ENCODE data around the gene RNASE1.

RNASE1 gene

DNA sequence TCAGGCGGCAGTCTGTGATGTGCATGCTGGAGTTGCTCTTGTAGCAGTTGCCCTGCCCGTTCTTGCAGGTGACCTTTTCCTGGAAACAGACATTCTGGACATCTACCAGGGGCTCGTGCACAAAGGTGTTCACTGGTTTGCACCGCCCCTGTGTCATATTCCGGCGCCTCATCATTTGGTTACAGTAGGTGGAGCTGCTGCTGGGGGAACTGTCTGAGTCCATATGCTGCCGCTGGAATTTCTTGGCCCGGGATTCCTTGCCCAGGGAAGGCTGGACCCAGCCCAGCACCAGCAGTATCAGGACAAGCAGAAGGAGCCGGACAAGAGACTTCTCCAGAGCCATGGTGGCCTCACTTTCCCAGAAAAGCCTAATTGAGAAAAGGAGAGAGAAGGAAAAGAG, 918 bp downstream of the RNASE1 start:
- no peaks in the 10 kb centered on the region for H3K27me3 ChIP-seq (replicated peaks; ENCODE audit: control insufficient read depth, insufficient read depth, low read length)
- no peaks in the 10 kb centered on the region for H3K36me3 ChIP-seq (ENCODE audit: control insufficient read depth, insufficient read depth, low read length)
- no peak overlapping the region for H3K4me3 ChIP-seq (replicated peaks; ENCODE audit: low read depth, low read length)
- TF ChIP-seq, protein P1, sequence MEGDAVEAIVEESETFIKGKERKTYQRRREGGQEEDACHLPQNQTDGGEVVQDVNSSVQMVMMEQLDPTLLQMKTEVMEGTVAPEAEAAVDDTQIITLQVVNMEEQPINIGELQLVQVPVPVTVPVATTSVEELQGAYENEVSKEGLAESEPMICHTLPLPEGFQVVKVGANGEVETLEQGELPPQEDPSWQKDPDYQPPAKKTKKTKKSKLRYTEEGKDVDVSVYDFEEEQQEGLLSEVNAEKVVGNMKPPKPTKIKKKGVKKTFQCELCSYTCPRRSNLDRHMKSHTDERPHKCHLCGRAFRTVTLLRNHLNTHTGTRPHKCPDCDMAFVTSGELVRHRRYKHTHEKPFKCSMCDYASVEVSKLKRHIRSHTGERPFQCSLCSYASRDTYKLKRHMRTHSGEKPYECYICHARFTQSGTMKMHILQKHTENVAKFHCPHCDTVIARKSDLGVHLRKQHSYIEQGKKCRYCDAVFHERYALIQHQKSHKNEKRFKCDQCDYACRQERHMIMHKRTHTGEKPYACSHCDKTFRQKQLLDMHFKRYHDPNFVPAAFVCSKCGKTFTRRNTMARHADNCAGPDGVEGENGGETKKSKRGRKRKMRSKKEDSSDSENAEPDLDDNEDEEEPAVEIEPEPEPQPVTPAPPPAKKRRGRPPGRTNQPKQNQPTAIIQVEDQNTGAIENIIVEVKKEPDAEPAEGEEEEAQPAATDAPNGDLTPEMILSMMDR (IDR thresholded peaks at IDR 0.05; ENCODE audit: insufficient read depth, low read length, poor library complexity, severe bottlenecking), result no peak
- DNase-seq (ENCODE audit: extremely low read depth, insufficient read length), result no peak

DNA sequence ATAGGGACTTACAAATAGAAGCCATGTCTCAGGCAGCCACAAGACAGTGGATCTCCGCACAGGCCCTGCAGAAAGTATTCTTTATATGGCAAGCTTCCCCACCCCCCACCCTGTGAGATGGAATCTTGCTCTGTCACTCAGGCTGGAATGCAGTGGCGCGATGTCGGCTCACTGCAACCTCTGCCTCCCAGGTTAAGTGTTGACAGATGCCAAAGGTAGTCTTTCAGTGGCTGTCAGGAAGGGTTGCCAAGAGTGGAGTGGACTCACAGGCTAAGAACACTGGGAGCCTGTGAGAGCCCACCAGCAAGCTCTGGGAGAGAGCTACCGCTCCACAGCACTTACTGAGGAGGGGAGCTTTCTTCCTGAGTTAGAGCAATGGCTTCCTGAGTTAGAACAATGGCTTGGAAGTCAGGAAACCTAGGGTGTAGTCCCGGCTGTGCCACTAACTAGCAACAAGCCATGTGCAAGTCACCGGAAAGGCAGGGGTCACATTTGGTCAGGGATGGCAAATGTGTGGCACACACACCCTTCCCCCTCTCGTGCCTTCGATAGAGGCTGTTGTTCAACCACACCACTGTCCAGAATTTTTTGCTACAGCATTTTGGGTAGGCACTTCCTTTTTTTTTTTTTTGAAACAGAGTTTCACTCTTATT, 2.6 kb downstream of the RNASE1 start:
- Histone ChIP-seq H3K27me3 (replicated peaks; ENCODE audit: control insufficient read depth, insufficient read depth, low read length) (no peaks in the 10 kb centered on the region), H3K4me3 (replicated peaks; ENCODE audit: low read depth, low read length) (no peak overlapping the region), H3K36me3 (ENCODE audit: control insufficient read depth, insufficient read depth, low read length) (no peaks in the 10 kb centered on the region)
- no peak for DNase-seq (ENCODE audit: extremely low read depth, insufficient read length)
- TF ChIP-seq, protein P1 (IDR thresholded peaks at IDR 0.05; ENCODE audit: insufficient read depth, low read length, poor library complexity, severe bottlenecking), result no peak

DNA sequence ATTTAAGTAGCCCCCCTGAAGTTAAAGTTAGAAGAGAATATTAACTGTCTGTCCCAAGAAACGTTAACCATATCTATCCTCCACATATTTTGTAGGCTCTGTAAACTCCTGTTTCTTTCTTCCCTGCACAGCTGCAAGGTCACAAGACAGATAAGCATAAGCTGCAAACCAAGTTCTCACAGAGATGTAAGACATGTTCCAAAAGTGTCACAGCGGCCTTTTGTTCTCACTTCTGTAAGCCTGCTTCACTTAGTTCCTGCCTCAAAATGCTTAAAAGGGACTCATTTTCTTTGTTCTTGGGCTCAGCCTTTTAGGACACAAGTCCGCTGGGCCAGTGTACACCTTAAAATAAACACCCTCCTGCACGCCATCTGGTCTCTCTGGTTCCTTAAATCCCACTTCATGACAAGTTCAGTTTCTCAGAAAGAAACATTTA, 3.2 kb downstream of the RNASE1 start:
- Histone ChIP-seq H3K4me3 (replicated peaks; ENCODE audit: low read depth, low read length) (no peak overlapping the region), H3K27me3 (replicated peaks; ENCODE audit: control insufficient read depth, insufficient read depth, low read length) (no peaks in the 10 kb centered on the region), H3K36me3 (ENCODE audit: control insufficient read depth, insufficient read depth, low read length) (no peaks in the 10 kb centered on the region)
- DNase-seq (ENCODE audit: extremely low read depth, insufficient read length), result no peak
- TF ChIP-seq, protein P1 (IDR thresholded peaks at IDR 0.05; ENCODE audit: insufficient read depth, low read length, poor library complexity, severe bottlenecking), result no peak

DNA sequence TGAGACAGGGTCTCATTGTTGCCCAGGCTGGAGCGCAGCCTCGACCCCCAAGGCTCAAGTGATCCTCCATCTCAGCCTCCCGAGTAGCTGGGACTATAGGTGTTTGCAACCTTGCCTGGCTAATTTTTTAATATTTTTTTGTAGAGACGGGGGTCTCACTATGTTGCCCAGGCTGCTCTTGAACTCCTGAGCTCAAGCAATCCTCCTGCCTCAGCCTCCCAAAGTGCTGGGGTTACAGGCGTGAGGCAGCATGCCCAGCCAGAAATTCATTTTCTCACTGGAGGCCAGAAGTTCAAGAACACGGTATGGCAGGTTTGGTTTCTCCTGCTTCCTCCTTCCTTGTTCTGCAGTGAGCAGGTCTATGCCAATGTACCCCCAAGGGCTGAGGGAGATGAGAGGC, 3.7 kb downstream of the RNASE1 start:
- Histone ChIP-seq H3K4me3 (replicated peaks; ENCODE audit: low read depth, low read length) (no peak overlapping the region), H3K36me3 (ENCODE audit: control insufficient read depth, insufficient read depth, low read length) (no peaks in the 10 kb centered on the region), H3K27me3 (replicated peaks; ENCODE audit: control insufficient read depth, insufficient read depth, low read length) (no peaks in the 10 kb centered on the region)
- TF ChIP-seq, protein P1 (IDR thresholded peaks at IDR 0.05; ENCODE audit: insufficient read depth, low read length, poor library complexity, severe bottlenecking), result no peak
- no peak for DNase-seq (ENCODE audit: extremely low read depth, insufficient read length)

DNA sequence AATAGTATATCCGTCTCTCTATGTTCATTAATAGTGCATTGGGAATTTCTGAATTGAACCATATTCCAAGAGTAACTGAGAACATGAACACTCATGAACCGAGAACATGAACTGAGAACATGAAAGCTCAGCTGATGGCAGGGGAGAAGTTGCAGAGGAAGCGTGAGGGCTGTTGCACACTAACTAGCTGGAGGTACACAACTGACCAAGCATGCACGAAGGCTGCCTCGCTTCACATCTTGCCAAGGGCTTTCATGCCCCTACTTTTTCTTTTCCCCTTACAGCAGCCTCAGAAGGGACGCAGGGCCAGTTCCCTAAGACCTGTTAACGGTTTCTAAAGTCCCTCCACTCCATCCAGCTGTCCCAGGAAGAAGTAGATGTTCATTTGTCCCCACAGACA, 4.3 kb downstream of the RNASE1 start:
- H3K36me3 ChIP-seq (ENCODE audit: control insufficient read depth, insufficient read depth, low read length), result no peaks in the 10 kb centered on the region
- TF ChIP-seq, protein P1 (IDR thresholded peaks at IDR 0.05; ENCODE audit: insufficient read depth, low read length, poor library complexity, severe bottlenecking), result no peak
- no peak overlapping the region for H3K4me3 ChIP-seq (replicated peaks; ENCODE audit: low read depth, low read length)
- H3K27me3 ChIP-seq (replicated peaks; ENCODE audit: control insufficient read depth, insufficient read depth, low read length), result no peaks in the 10 kb centered on the region
- no peak for DNase-seq (ENCODE audit: extremely low read depth, insufficient read length)

DNA sequence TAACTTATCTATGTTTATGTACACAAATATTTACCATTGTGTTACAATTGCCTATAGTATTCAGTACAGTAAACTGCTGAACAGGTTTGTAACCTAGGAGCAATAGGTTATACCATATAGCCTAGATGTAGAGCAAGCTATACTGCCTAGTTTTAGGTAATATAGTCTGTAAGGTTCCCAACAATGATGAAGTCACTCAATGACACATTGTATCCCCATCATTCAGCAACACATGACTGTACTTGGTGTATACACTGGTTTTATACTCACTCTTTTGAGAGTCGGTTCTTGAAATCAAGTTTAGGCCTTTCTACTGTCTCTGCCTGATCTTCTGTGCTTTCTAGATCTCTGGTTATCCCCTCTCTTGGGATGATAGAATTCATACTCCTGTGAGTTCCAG, 5.5 kb downstream of the RNASE1 start:
- TF ChIP-seq, protein P1 (IDR thresholded peaks at IDR 0.05; ENCODE audit: insufficient read depth, low read length, poor library complexity, severe bottlenecking), result no peak
- H3K27me3 ChIP-seq (replicated peaks; ENCODE audit: control insufficient read depth, insufficient read depth, low read length), result no peaks in the 10 kb centered on the region
- no peaks in the 10 kb centered on the region for H3K36me3 ChIP-seq (ENCODE audit: control insufficient read depth, insufficient read depth, low read length)
- DNase-seq (ENCODE audit: extremely low read depth, insufficient read length), result no peak
- H3K4me3 ChIP-seq (replicated peaks; ENCODE audit: low read depth, low read length), result no peak overlapping the region
